Heart left ventricle (tissue), 16 donors: ENCODE data around the gene HS6ST1. TPM values are rescaled to one million over a fixed set of nuclear protein-coding genes. Genes with fewer than 3 reads are reported as not detected.

Experiments used
- ATAC-seq, 4 donors: fragments of 200-7000 bp; cut with Tn5 transposase; one replicate each; pipeline ENCODE4 v1.9.1; 2020 to 2022; ENCODE audit warnings: moderate library complexity in 4 of 4, mild to moderate bottlenecking in 3 of 4, moderate number of reproducible peaks in 1 of 4
- DNase-seq, 5 donors: peaks; one replicate each; pipeline ENCODE4 v3.0.0-alpha.2; 2020
- H3K27ac ChIP-seq, 12 donors: fragments of 200-600 bp; sonication (generic) in 4 of 12; one replicate each; pipeline versions ENCODE4 v1.5.0 to v1.8.0; 2016 to 2022; ENCODE audit warnings: mild to moderate bottlenecking in 2 of 12
- H3K27me3 ChIP-seq, 9 donors: fragments of 200-600 bp; sonication (generic) in 2 of 9; one replicate each; pipeline versions ENCODE4 v1.5.1 to v1.8.0; 2016 to 2022; ENCODE audit warnings: mild to moderate bottlenecking in 3 of 9
- H3K36me3 ChIP-seq, 9 donors: fragments of 200-600 bp; sonication (generic) in 2 of 9; one replicate each; pipeline versions ENCODE4 v1.5.0 to v1.8.0; 2018 to 2022; ENCODE audit warnings: mild to moderate bottlenecking in 2 of 9
- H3K4me1 ChIP-seq, 12 donors: fragments of 200-600 bp; sonication (generic) in 4 of 12; one replicate each; pipeline versions ENCODE4 v1.5.0 to v1.8.0; 2016 to 2022; ENCODE audit warnings: mild to moderate bottlenecking in 3 of 12
- H3K4me3 ChIP-seq, 12 donors: fragments of 200-600 bp; sonication (generic) in 4 of 12; one replicate each; pipeline versions ENCODE4 v1.5.0 to v1.8.0; 2017 to 2022; ENCODE audit warnings: mild to moderate bottlenecking in 9 of 12, moderate library complexity in 4 of 12
- H3K9me3 ChIP-seq, 12 donors: fragments of 200-600 bp; sonication (generic) in 4 of 12; one replicate each; pipeline versions ENCODE4 v1.5.0 to v1.8.0; 2016 to 2022; ENCODE audit warnings: mild to moderate bottlenecking in 1 of 12
- POLR2A ChIP-seq, 2 donors: fragments of 450-650 bp; IDR thresholded peaks; one replicate each; pipeline ENCODE4 v1.6.1; 2017; ENCODE audit warnings: antibody characterized with exemption in 2 of 2, mild to moderate bottlenecking in 2 of 2, moderate library complexity in 2 of 2
- WGBS, 4 donors: extraction: QIAGEN DNeasy Blood & Tissue Kit in 2 of 4; methylation state at CpG; one replicate each; pipeline versions ENCODE4 v1.1.5 to v1.1.7; 2013 to 2018; 5-methylcytosine and 5-hydroxymethylcytosine counted together
- intact Hi-C, 10 donors: fragments of 100-400 bp; cut with DNase I; formaldehyde crosslinking; loops; one replicate each; pipeline versions ENCODE4 v1.11.1 to v1.14.2; 2022
- polyA plus RNA-seq, 2 donors: library from polyadenylated mRNA; stranded (reverse); fragments of 200-250 nt; gene quantifications; one replicate each; pipeline ENCODE4 v1.2.3, GENCODE V29; 2013
- total RNA-seq, 9 donors: library from RNA; depleted of rRNA in 2 of 9; stranded (reverse); fragments of >200 nt in 2 of 9; fragmentation: NEBNext Ultra II Directional in 3 of 9; extraction: Animal tissue kit (Norgen Biotek cat#: 25700) in 3 of 9; gene quantifications; one replicate each; pipeline versions ENCODE4 v1.1.0 to v1.2.4, GENCODE V29; 2016 to 2023
- TF ChIP-seq, protein P1 (sequence below), 12 donors: fragments of 200-600 bp; sonication (generic) in 4 of 12; IDR thresholded peaks; one replicate each; pipeline versions ENCODE4 v1.5.0 to v1.8.0; 2018 to 2022; ENCODE audit warnings: antibody characterized with exemption in 12 of 12, mild to moderate bottlenecking in 5 of 12
- donor health status: ischemic (EF 13 %, LVEDD 7.1; RV severe dilation, severe dysfunction).
- donor health status: healthy with polysubstance abuse.
- donor health status: DM: no; HTN: yes; CAD: no.
- donor health status: DM: no; HTN: no; CAD: no.
- donor health status: ischemic (EF 25% LVEDD 6.9; RV normal size, moderate dysfunction).
- donor health status: ischemic (EF 25% LVEDD 5.7; RV mildly dilated, moderate dysfunction).
- donor health status: healthy.
- donor health status: DM: yes; HTN: yes; CAD: no.
- donor health status: ischemic (EF 35%, LVEDD 5.7; RV mildly dilated, moderate dysfunction).
- donor health status: nonischemic (EF 11% LVEDD 7.7; RV severe dilation, severe dysfunction).
- donor health status: DM: yes; HTN: yes; CAD: no.
- donor health status: PGD.
- donor health status: ischemic (EF 29% LVEDD 5.4; RV normal size, mild dysfunction).
- donor health status: nonischemic (EF 23%, LVEDD 6.1; RV moderate dilation, normal function).

Gene HS6ST1
- total and polyA plus RNA-seq, 11 donors = 15.6 to 87.3 (median 24.9) TPM

DNA sequence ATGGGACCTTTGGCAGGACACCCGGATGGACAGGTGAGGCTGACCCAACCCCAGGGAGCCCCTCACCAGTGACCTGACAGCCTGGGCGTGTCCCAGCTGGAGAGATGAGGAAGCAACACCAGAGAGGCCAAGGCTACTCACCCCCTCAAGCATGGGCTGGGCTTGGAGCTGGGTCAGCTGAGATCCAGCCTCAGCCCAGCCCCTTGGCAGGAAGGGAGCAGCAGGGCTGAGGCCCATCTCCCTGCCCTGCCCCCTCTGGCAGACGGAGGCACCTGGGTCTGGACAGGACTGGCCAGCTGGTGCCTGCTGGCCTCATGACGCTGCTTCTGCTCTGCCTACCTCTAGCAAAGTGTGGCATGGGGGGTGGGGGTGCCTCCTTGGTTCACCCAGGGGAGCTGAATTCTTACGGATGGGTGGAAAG is 37.8 kb downstream of the HS6ST1 start:
- H3K36me3 ChIP-seq = peaks cover 0 to 3% (median 0%) of the 10 kb centered on the region in 9 donors
- WGBS, 4 donors = 56 to 79% (median 64%) methylated on average over 3 to 5 of the region's 5 CpGs
- DNase-seq (peak; percentile 36 to 68 (median 53)), ATAC-seq (peak; percentile 34 to 70 (median 54))
- H3K9me3 ChIP-seq = no peaks in the 10 kb centered on the region
- peak overlapping the region in 1 of 12 donors; percentile 15 for H3K4me3 ChIP-seq
- peak overlapping the region in 6 of 12 donors; percentile 26 to 78 (median 37) for H3K27ac ChIP-seq
- H3K4me1 ChIP-seq = peaks cover 0 to 61% (median 40%) of the 10 kb centered on the region in 12 donors
- intact Hi-C loops = loop anchor here in 1 of 10 donors (5.0 kb wide), 1 partner anchor 36 kb away; the partner anchor contains the start of gene HS6ST1
- no peaks in the 10 kb centered on the region for H3K27me3 ChIP-seq
- TF ChIP-seq, protein P1, sequence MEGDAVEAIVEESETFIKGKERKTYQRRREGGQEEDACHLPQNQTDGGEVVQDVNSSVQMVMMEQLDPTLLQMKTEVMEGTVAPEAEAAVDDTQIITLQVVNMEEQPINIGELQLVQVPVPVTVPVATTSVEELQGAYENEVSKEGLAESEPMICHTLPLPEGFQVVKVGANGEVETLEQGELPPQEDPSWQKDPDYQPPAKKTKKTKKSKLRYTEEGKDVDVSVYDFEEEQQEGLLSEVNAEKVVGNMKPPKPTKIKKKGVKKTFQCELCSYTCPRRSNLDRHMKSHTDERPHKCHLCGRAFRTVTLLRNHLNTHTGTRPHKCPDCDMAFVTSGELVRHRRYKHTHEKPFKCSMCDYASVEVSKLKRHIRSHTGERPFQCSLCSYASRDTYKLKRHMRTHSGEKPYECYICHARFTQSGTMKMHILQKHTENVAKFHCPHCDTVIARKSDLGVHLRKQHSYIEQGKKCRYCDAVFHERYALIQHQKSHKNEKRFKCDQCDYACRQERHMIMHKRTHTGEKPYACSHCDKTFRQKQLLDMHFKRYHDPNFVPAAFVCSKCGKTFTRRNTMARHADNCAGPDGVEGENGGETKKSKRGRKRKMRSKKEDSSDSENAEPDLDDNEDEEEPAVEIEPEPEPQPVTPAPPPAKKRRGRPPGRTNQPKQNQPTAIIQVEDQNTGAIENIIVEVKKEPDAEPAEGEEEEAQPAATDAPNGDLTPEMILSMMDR (IDR thresholded peaks at IDR 0.05) = no peak
- no peak for TF ChIP-seq POLR2A (IDR thresholded peaks at IDR 0.05)

DNA sequence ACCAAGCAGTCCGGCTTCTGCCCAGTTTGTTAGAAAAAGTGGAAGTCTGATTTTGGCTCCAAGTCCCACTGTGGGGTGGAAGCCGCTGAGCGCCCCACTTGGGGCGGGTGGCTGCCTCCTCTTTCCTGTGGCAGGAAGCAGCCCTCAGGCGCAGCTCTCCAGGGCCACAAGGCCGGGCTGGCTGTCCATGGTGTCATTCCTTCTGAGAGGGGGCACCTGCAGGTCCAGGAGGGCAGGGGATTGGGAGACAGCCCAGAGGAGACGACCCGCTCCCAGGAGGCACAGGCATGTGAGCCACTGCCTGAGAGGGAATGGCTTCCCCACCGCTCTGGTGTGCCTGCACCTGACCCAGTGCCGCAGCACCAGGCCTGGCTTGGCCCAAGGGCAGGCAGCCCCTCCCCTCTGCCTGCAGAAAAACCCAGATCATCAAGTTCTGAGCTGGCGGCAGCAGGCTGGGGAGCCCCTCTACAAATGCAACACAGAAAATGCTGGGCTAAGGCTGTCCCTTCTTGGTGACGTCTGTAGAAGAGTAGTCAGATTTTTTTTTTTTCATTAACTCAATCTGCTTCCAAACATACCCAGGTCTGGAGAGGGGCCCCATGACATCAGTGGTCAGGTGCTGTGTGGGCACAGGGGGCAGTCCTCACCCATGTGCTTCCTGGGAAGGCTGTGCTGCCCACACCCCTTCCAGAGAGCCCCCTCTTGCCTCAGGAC is 38.4 kb downstream of the HS6ST1 start:
- ATAC-seq = peak in 3 of 4 donors; percentile 4 to 54 (median 5)
- H3K27me3 ChIP-seq = no peaks in the 10 kb centered on the region
- peak overlapping the region in 1 of 12 donors; percentile 15 for H3K4me3 ChIP-seq
- peak in 3 of 5 donors; percentile 26 to 69 (median 48) for DNase-seq
- WGBS, 4 donors = 66 to 73% (median 68%) methylated on average over 8 to 12 of the region's 12 CpGs
- no peak for TF ChIP-seq POLR2A (IDR thresholded peaks at IDR 0.05)
- TF ChIP-seq, protein P1 (IDR thresholded peaks at IDR 0.05) = no peak
- peak overlapping the region in 5 of 12 donors; percentile 23 to 78 (median 33) for H3K27ac ChIP-seq
- intact Hi-C loops = loop anchor here in 1 of 10 donors (5.0 kb wide), 1 partner anchor 37 kb away; the partner anchor contains the start of gene HS6ST1
- H3K4me1 ChIP-seq = peaks cover 0 to 55% (median 38%) of the 10 kb centered on the region in 12 donors
- H3K36me3 ChIP-seq = peaks cover 0 to 7% (median 4%) of the 10 kb centered on the region in 9 donors
- H3K9me3 ChIP-seq = peaks cover 0 to 4% (median 0%) of the 10 kb centered on the region in 12 donors

DNA sequence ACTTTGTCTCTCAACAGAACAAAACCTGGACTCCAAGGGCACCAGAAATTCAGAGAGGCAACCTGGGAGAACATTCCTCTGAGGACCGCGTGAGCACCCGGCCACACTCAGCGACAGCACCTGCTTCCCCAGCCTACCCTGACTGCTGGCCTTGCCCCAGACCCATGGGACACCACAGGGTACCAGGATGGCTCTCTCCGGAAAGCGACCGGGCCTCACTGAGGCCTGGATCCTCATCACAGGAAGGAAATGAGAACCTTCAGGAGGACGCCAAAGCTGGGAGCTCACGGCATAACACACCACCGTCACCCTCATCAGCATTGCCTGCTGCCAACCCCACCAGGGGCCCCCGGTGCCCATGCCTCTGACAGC is 38.9 kb downstream of the HS6ST1 start:
- Histone ChIP-seq H3K27me3 (no peaks in the 10 kb centered on the region), H3K4me3 (peak overlapping the region in 1 of 12 donors; percentile 15), H3K4me1 (peaks cover 0 to 52% (median 38%) of the 10 kb centered on the region in 12 donors), H3K27ac (peak overlapping the region in 5 of 12 donors; percentile 23 to 78 (median 33)), H3K36me3 (peaks cover 0 to 11% (median 7%) of the 10 kb centered on the region in 9 donors), H3K9me3 (peaks cover 0 to 10% (median 0%) of the 10 kb centered on the region in 12 donors)
- no peak for TF ChIP-seq POLR2A (IDR thresholded peaks at IDR 0.05)
- TF ChIP-seq, protein P1 (IDR thresholded peaks at IDR 0.05) = no peak
- 61 to 84% (median 74%) methylated on average over 5 to 11 of the region's 11 CpGs for WGBS, 4 donors
- DNase-seq = peak in 1 of 5 donors; percentile 2
- intact Hi-C loops = loop anchor here in 1 of 10 donors (5.0 kb wide), 1 partner anchor 38 kb away; the partner anchor contains the start of gene HS6ST1
- ATAC-seq = no peak

DNA sequence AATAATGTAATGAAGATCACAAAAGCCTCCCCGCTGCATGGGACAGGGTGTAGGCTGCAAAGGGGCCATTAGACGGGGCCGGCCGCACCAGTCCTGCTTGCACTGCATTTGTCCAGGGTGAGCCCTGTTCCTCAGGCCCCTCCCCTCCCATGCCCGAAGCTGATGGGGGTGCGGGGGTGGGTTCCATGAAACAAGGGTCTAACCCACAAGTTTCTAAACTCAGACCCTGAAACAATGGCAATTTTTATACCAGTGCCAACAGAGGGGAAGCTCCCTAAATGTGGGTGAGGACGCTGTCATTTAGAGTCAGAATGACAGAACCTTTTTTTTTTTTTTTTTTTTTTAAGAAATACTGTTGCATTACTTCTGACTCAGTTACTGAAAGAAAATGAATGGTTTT is 39.7 kb downstream of the HS6ST1 start:
- Histone ChIP-seq H3K27ac (no peak overlapping the region), H3K4me1 (peaks cover 0 to 48% (median 38%) of the 10 kb centered on the region in 12 donors), H3K36me3 (peaks cover 0 to 18% (median 7%) of the 10 kb centered on the region in 9 donors), H3K9me3 (peaks cover 0 to 17% (median 0%) of the 10 kb centered on the region in 12 donors), H3K4me3 (no peak overlapping the region), H3K27me3 (no peaks in the 10 kb centered on the region)
- TF ChIP-seq, protein P1 (IDR thresholded peaks at IDR 0.05) = no peak
- no peak for TF ChIP-seq POLR2A (IDR thresholded peaks at IDR 0.05)
- DNase-seq (peak in 2 of 5 donors; percentile 13 to 27), ATAC-seq (no peak)
- intact Hi-C loops = no loop called here
- WGBS, 4 donors = 89 to 94% (median 91%) methylated on average over 7 of the region's 7 CpGs
